ENCODE measurements around the gene FGFBP3. TPM values are rescaled to one million over a fixed set of nuclear protein-coding genes. Genes with fewer than 3 reads are reported as not detected.

FGFBP3 gene
- total RNA-seq, 1 donor from 2014 or later: 0.22 TPM

DNA sequence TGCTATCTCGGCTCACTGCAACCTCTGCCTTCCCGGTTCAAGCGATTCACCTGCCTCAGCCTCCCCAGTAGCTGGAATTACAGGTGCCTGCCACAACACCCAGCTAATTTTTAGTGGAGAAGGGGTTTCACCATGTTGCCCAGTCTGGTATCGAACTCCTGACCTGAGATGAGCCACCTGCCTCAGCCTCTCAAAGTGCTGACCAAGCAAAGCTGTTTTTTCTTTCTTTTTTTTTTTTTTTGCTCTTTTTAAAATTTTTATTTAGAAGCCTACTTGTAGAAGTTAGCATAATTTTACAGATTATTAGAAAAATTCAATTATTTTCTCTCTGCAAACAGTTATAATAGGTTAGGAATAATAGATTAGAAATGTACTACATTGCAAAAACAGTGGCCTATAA lies 1.2 kb upstream of the FGFBP3 start:
- TF ChIP-seq, protein P1, sequence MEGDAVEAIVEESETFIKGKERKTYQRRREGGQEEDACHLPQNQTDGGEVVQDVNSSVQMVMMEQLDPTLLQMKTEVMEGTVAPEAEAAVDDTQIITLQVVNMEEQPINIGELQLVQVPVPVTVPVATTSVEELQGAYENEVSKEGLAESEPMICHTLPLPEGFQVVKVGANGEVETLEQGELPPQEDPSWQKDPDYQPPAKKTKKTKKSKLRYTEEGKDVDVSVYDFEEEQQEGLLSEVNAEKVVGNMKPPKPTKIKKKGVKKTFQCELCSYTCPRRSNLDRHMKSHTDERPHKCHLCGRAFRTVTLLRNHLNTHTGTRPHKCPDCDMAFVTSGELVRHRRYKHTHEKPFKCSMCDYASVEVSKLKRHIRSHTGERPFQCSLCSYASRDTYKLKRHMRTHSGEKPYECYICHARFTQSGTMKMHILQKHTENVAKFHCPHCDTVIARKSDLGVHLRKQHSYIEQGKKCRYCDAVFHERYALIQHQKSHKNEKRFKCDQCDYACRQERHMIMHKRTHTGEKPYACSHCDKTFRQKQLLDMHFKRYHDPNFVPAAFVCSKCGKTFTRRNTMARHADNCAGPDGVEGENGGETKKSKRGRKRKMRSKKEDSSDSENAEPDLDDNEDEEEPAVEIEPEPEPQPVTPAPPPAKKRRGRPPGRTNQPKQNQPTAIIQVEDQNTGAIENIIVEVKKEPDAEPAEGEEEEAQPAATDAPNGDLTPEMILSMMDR (IDR thresholded peaks at IDR 0.05; ENCODE audit: borderline replicate concordance): no peak
- DNase-seq: no peak
- no peaks in the 10 kb centered on the region for H3K36me3 ChIP-seq
- H3K27me3 ChIP-seq (ENCODE audit: low read depth): peaks cover 7% of the 10 kb centered on the region
- H3K9me3 ChIP-seq (replicated peaks): no peaks in the 10 kb centered on the region
- H3K4me1 ChIP-seq: peaks cover 29% of the 10 kb centered on the region
- intact Hi-C loops (cut with micrococcal nuclease): no loop called here
- H3K4me3 ChIP-seq: no peak overlapping the region
- H3K27ac ChIP-seq (replicated peaks): no peak overlapping the region

DNA sequence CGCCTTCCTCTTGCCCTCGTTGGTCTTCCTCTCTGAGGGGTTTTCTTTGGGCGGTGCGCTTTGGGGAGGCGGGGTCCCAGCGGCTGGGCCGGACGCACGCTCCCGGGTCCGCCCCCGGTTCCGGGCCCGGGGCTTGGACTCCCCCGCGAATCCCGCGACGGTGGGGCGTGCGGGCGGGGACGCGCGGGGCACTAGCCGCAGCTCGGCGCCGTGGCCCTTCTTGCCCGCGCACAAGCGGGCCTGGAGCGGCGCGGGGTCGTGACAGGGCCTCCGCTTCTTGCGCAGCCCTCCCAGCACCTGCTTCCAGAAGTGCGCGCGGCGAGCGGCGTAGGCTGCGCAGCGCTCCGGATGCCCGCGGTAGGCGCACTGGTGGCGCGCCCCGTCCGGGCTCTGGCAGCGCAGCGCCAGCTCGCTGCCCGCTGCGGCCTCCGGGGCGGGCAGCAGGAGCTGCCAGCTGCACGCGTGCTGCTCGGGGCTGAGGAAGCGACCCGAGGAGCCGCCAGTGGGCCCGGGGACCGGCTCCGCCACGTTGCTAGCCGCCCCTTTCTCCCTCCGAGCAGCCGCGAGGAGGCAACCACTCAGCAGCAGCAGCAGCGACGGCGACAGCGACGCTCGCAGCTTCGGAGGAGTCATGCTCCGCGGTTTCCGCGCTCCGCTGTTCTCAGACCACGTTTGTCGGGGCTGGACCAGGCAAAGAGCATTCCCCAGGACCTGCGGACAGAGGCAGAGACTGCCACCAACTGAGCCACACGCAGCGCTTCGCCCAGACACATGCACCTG lies 759 bp downstream of the FGFBP3 start:
- intact Hi-C loops (cut with micrococcal nuclease): no loop called here
- H3K27me3 ChIP-seq (ENCODE audit: low read depth): no peaks in the 10 kb centered on the region
- TF ChIP-seq, protein P1 (IDR thresholded peaks at IDR 0.05; ENCODE audit: borderline replicate concordance): peak; percentile 56

DNA sequence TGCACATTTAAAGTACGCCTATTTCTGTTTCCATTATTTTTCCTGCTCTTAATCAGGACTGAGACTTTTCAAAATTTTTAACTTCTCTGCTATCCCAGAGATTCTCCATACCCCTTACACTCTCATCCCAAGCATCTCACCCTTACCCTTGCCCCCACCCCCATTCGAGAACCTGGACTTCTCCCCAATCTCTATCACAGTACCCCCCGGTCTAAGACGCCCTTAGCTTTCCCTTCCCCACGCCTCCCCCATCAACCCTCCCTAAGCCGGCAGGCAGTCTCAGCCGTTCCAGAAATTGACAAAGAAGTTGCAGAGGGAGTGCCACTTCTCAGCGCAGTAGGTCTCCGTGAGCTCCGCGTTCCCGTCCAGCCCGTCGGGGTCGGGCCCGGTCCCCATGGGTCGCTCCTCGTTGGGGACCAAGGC lies 1.4 kb downstream of the FGFBP3 start:
- Histone ChIP-seq H3K9me3 (replicated peaks) (no peaks in the 10 kb centered on the region), H3K27me3 (ENCODE audit: low read depth) (no peaks in the 10 kb centered on the region), H3K27ac (replicated peaks) (peak overlapping the region; percentile 82), H3K4me3 (peak overlapping the region; percentile 78), H3K4me1 (peaks cover 29% of the 10 kb centered on the region), H3K36me3 (no peaks in the 10 kb centered on the region)
- TF ChIP-seq, protein P1 (IDR thresholded peaks at IDR 0.05; ENCODE audit: borderline replicate concordance): no peak
- no peak for DNase-seq
- intact Hi-C loops (cut with micrococcal nuclease): no loop called here

More for the DNA sequence above, 759 bp downstream of the FGFBP3 start:
- no peaks in the 10 kb centered on the region for H3K36me3 ChIP-seq
- DNase-seq: peak; percentile 72
- peak overlapping the region; percentile 82 for H3K27ac ChIP-seq (replicated peaks)
- H3K4me1 ChIP-seq: peaks cover 29% of the 10 kb centered on the region
- H3K4me3 ChIP-seq: peak overlapping the region; percentile 78
- no peaks in the 10 kb centered on the region for H3K9me3 ChIP-seq (replicated peaks)

DNA sequence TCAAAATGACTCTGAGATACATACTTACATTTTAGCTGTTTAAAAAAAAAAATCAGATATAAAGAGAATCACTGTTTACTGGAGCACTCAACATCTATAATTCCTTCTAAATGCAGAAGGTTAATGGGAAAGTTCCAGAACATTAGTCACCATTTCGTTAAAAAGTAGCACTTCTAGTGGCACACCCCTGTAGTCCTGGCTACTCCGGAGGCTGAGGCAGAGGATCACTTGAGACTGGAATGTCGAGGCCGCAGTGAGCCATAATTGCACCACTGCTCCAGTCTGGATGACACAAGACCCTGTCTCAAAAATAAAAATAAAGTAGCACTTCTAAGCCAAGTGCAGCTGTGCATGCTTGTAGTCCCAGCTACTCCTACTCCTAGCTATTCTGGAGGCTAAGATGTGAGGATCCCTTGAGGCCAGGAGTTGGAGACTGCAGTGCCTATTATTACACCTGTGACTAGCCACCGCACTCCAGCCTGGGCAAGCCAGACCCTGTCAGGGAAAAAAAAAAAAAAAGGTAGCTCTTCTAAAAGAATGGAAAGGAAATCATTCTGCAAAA lies 2.2 kb downstream of the FGFBP3 start:
- no peaks in the 10 kb centered on the region for H3K27me3 ChIP-seq (ENCODE audit: low read depth)
- no peaks in the 10 kb centered on the region for H3K9me3 ChIP-seq (replicated peaks)
- TF ChIP-seq, protein P1 (IDR thresholded peaks at IDR 0.05; ENCODE audit: borderline replicate concordance): no peak
- peaks cover 29% of the 10 kb centered on the region for H3K4me1 ChIP-seq
- H3K4me3 ChIP-seq: peak overlapping the region; percentile 78
- intact Hi-C loops (cut with micrococcal nuclease): no loop called here
- no peaks in the 10 kb centered on the region for H3K36me3 ChIP-seq
- DNase-seq: no peak
- H3K27ac ChIP-seq (replicated peaks): no peak overlapping the region

DNA sequence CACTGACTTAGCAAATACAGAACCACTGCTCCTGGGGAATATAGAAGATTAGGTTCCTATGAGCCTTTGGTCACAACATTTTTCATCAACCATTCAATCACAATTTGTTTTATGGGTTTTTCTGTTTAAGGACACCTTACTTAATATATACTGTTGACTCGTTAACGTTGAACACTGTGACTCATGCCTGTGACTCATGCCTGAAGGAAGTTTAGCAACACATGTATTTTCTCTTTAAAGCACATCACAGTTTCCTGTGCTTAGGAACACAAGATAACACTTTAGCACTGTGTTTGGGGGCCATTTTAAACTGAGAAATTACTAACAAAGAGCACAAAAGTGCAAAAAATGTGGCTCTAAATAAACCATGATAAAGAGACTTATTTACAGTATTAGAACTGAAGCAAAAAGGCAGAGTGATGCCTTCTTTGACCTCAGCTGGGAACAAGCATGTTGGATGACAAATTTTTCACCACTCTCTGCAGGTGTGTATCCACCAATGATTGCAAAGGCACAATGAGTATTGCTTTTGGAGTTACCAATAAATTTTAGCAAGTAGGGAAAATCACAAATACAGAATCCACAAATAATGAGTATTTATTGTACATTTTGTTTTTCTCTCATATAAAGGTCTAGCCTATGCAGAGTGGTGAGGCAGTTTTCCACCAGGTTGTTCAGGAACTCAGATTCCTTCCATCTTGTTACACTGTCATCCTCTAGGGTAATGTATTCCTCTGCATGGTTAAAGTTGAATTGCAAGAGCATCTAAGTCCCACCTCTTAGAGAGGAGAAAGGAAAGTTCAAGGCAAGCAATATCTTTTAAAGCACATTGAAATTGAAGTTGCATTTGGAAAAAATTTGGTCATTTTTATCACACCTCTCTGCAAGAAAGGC lies 7.3 kb downstream of the FGFBP3 start:
- TF ChIP-seq, protein P1 (IDR thresholded peaks at IDR 0.05; ENCODE audit: borderline replicate concordance): no peak
- H3K4me3 ChIP-seq: no peak overlapping the region
- no peaks in the 10 kb centered on the region for H3K27me3 ChIP-seq (ENCODE audit: low read depth)
- no peaks in the 10 kb centered on the region for H3K9me3 ChIP-seq (replicated peaks)
- no peak overlapping the region for H3K27ac ChIP-seq (replicated peaks)
- intact Hi-C loops (cut with micrococcal nuclease): no loop called here
- no peaks in the 10 kb centered on the region for H3K36me3 ChIP-seq
- H3K4me1 ChIP-seq: peaks cover under 1% of the 10 kb centered on the region
- DNase-seq: no peak
